ENCODE results near the gene SMPD1. TPM values are rescaled to one million over a fixed set of nuclear protein-coding genes. Genes with fewer than 3 reads are reported as not detected.

The SMPD1 gene
- total RNA-seq, result 31.7 TPM

DNA sequence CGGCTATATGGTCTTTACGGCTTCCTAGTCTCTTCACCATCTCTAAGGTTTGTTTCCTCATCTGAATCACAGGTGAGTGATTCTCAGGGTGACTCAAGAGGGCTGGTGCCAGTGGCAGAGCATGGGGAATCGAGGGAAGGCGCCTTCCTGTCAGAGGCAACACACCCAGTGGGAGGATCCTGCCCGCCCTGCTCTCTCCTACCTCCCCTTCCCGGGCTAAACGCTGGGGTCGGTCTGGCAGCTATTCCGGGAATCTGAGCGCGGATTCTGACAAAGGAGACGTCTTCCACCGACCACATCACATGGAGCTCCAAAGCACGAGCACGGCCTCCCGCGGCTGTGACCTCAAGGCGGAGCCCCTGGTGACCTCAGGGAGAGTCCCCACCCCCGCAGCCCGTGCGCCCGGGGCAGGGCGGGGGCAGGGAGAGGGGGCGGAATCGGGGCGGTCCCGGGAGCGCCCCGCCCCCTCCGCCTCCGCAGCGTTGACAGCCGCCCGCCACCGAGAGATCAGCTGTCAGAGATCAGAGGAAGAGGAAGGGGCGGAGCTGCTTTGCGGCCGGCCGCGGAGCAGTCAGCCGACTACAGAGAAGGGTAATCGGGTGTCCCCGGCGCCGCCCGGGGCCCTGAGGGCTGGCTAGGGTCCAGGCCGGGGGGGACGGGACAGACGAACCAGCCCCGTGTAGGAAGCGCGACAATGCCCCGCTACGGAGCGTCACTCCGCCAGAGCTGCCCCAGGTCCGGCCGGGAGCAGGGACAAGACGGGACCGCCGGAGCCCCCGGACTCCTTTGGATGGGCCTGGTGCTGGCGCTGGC lies at the start of gene SMPD1:
Gene SMPD1, plus strand, starts transcription at position 570 of the 813 bp plus-strand sequence. Its CDS starts 125 bp downstream, at position 695.

GRCh38 chr11:6419009-6419631 lies 28.8 kb downstream of the SMPD1 start, which contains the start of gene APBB1:
APBB1 (minus strand) TSS chr11:6419094; CDS start chr11:6411347, 7,747 bp downstream.

GRCh38 chr11:6440906-6441358 lies 50.7 kb downstream of the SMPD1 start, which contains the start of gene HPX:
HPX (minus strand) TSS chr11:6440987; CDS start chr11:6440963, 24 bp downstream.

Other genes starting within 250 kb of the SMPD1 start
- not detected for gene OR52B2, start 220.1 kb upstream of the SMPD1 start, total RNA-seq
- not detected for gene OR52W1, start 191.2 kb upstream of the SMPD1 start, total RNA-seq
- not detected for gene C11orf42, start 184.9 kb upstream of the SMPD1 start, total RNA-seq
- 60.8 TPM for gene FHIP1B, start 155.8 kb upstream of the SMPD1 start, total RNA-seq
- 0.27 TPM for gene CNGA4, start 151.4 kb upstream of the SMPD1 start, total RNA-seq
- gene CCKBR, start 130.6 kb upstream of the SMPD1 start, total RNA-seq, result 1.7 TPM
- 38.2 TPM for gene CAVIN3, start 70.0 kb upstream of the SMPD1 start, total RNA-seq
- gene APBB1, start 28.6 kb downstream of the SMPD1 start, total RNA-seq, result 84.1 TPM
- gene HPX, start 50.5 kb downstream of the SMPD1 start, total RNA-seq, result 2.8 TPM
- 26.2 TPM for gene TRIM3, start 83.5 kb downstream of the SMPD1 start, total RNA-seq
- 59.3 TPM for gene ARFIP2, start 90.9 kb downstream of the SMPD1 start, total RNA-seq
- gene TIMM10B, start 91.0 kb downstream of the SMPD1 start, total RNA-seq, result 47.2 TPM
- gene DNHD1, start 106.8 kb downstream of the SMPD1 start, total RNA-seq, result 12.1 TPM
- gene RRP8, start 213.1 kb downstream of the SMPD1 start, total RNA-seq, result 25.6 TPM
- 136 TPM for gene ILK, start 213.3 kb downstream of the SMPD1 start, total RNA-seq
- gene TAF10, start 221.7 kb downstream of the SMPD1 start, total RNA-seq, result 16.2 TPM
- gene TPP1, start 228.9 kb downstream of the SMPD1 start, total RNA-seq, result 65.5 TPM